ENCODE measurements around the gene SGCD.

SGCD gene

GRCh38 chr5:156667616-156668015 is 340.7 kb downstream of the SGCD start:
- FAIRE-seq (no peak), DNase-seq (ENCODE audit: extremely low spot score, insufficient read length, low read depth) (no peak)

GRCh38 chr5:156669416-156669815 is 342.5 kb downstream of the SGCD start:
- FAIRE-seq (no peak), DNase-seq (ENCODE audit: extremely low spot score, insufficient read length, low read depth) (no peak)

- FAIRE-seq (no peak), DNase-seq (ENCODE audit: extremely low spot score, insufficient read length, low read depth) (no peak)
Measured at GRCh38 chr5:156670615-156671014, 343.7 kb downstream of the SGCD start.

GRCh38 chr5:156675395-156675794 is 348.4 kb downstream of the SGCD start:
- DNase-seq (ENCODE audit: extremely low spot score, insufficient read length, low read depth) = no peak
- no peak for FAIRE-seq

- DNase-seq (ENCODE audit: extremely low spot score, insufficient read length, low read depth) (no peak), FAIRE-seq (no peak)
Measured at GRCh38 chr5:156677963-156678362, 351.0 kb downstream of the SGCD start.

GRCh38 chr5:156678484-156678883 is 351.5 kb downstream of the SGCD start:
- no peak for DNase-seq (ENCODE audit: extremely low spot score, insufficient read length, low read depth)
- FAIRE-seq = no peak

GRCh38 chr5:156680831-156681230 is 353.9 kb downstream of the SGCD start:
- no peak for DNase-seq (ENCODE audit: extremely low spot score, insufficient read length, low read depth)

GRCh38 chr5:156681265-156681664 is 354.3 kb downstream of the SGCD start:
- no peak for FAIRE-seq
- DNase-seq (ENCODE audit: extremely low spot score, insufficient read length, low read depth) = no peak

More at GRCh38 chr5:156680831-156681230, 353.9 kb downstream of the SGCD start:
- FAIRE-seq = no peak

GRCh38 chr5:156682971-156683370 is 356.0 kb downstream of the SGCD start:
- FAIRE-seq (no peak), DNase-seq (ENCODE audit: extremely low spot score, insufficient read length, low read depth) (no peak)

- DNase-seq (ENCODE audit: extremely low spot score, insufficient read length, low read depth) (no peak), FAIRE-seq (no peak)
Measured at GRCh38 chr5:156683509-156683908, 356.5 kb downstream of the SGCD start.

GRCh38 chr5:156684216-156684615 is 357.3 kb downstream of the SGCD start:
- DNase-seq (ENCODE audit: extremely low spot score, insufficient read length, low read depth) (no peak), FAIRE-seq (no peak)

- FAIRE-seq = no peak
- DNase-seq (ENCODE audit: extremely low spot score, insufficient read length, low read depth) = no peak
Measured at GRCh38 chr5:156685481-156685880, 358.5 kb downstream of the SGCD start.

GRCh38 chr5:156686380-156686779 is 359.4 kb downstream of the SGCD start:
- no peak for FAIRE-seq
- DNase-seq (ENCODE audit: extremely low spot score, insufficient read length, low read depth) = no peak

- FAIRE-seq (no peak), DNase-seq (ENCODE audit: extremely low spot score, insufficient read length, low read depth) (no peak)
Measured at GRCh38 chr5:156686796-156687195, 359.8 kb downstream of the SGCD start.

- DNase-seq (ENCODE audit: extremely low spot score, insufficient read length, low read depth) = no peak
Measured at GRCh38 chr5:156687514-156687913, 360.6 kb downstream of the SGCD start.

GRCh38 chr5:156691572-156691971 is 364.6 kb downstream of the SGCD start:
- FAIRE-seq (no peak), DNase-seq (ENCODE audit: extremely low spot score, insufficient read length, low read depth) (no peak)

More at GRCh38 chr5:156687514-156687913, 360.6 kb downstream of the SGCD start:
- no peak for FAIRE-seq

- DNase-seq (ENCODE audit: extremely low spot score, insufficient read length, low read depth) (no peak), FAIRE-seq (no peak)
Measured at GRCh38 chr5:156693113-156693512, 366.1 kb downstream of the SGCD start.

GRCh38 chr5:156694598-156694997 is 367.6 kb downstream of the SGCD start:
- DNase-seq (ENCODE audit: extremely low spot score, insufficient read length, low read depth) (no peak), FAIRE-seq (no peak)

- no peak for FAIRE-seq
- DNase-seq (ENCODE audit: extremely low spot score, insufficient read length, low read depth) = no peak
Measured at GRCh38 chr5:156695774-156696173, 368.8 kb downstream of the SGCD start.

- DNase-seq (ENCODE audit: extremely low spot score, insufficient read length, low read depth) (no peak), FAIRE-seq (no peak)
Measured at GRCh38 chr5:156698323-156698722, 371.4 kb downstream of the SGCD start.

- DNase-seq (ENCODE audit: extremely low spot score, insufficient read length, low read depth) (no peak), FAIRE-seq (no peak)
Measured at GRCh38 chr5:156699147-156699546, 372.2 kb downstream of the SGCD start.

GRCh38 chr5:156704139-156704538 is 377.2 kb downstream of the SGCD start:
- DNase-seq (ENCODE audit: extremely low spot score, insufficient read length, low read depth) (no peak), FAIRE-seq (no peak)

- FAIRE-seq (no peak), DNase-seq (ENCODE audit: extremely low spot score, insufficient read length, low read depth) (no peak)
Measured at GRCh38 chr5:156706631-156707030, 379.7 kb downstream of the SGCD start.
